ENCODE measurements around the gene RIN1. TPM values are rescaled to one million over a fixed set of nuclear protein-coding genes. Genes with fewer than 3 reads are reported as not detected.

The RIN1 gene
- total RNA-seq, 1 donor from 2014 or later, result 0.86 TPM

DNA sequence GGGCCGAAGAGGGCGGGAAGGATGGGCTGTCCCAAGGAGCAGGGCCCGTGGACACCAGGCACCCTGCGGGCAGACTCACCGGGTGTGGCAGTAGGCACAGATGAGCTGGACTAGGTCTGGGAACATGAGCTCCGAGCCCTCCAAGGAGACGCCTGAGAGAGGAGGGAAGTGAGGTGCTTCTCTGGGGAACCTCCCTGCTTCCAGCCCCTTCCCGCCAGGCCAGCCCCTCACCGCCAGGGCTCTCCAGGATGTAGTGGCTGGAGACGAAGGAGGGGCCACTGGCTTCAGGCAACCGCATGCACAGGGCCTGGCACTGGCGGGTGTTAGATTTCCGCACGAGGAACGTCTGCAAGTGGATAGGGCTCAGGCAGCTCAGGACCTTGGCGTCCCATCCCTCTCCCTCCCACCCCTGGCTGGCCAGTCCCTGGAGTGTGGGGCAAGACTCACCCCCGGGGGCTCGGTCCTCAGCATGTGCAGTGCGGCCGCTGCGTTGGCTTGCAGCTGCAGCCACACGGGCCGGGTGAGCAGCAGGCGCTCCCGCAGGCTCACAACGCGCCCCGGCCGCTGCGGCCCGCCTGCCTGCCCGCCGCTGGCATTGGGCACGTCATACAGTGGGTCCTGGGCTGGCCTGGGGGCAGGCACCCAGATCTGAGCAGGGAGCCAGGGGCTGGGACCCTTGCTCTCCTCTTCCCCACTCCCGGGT lies 552 bp downstream of the RIN1 start:
- Mint-ChIP-seq H3K4me3 (peak overlapping the region; percentile 59), H3K9me3 (no peaks in the 10 kb centered on the region), H3K27me3 (ENCODE audit: insufficient read depth) (peaks cover 3% of the 10 kb centered on the region), H3K36me3 (ENCODE audit: low read depth) (peaks cover 14% of the 10 kb centered on the region), H3K4me1 (ENCODE audit: low read depth) (peaks cover 21% of the 10 kb centered on the region), H3K27ac (no peak overlapping the region)
- intact Hi-C loops (cut with micrococcal nuclease), result loop anchor here (1.0 kb wide), 2 partner anchors 7 to 10 kb away; partner anchors contain the start of gene BRMS1
- no peak for DNase-seq (ENCODE audit: low spot score)

DNA sequence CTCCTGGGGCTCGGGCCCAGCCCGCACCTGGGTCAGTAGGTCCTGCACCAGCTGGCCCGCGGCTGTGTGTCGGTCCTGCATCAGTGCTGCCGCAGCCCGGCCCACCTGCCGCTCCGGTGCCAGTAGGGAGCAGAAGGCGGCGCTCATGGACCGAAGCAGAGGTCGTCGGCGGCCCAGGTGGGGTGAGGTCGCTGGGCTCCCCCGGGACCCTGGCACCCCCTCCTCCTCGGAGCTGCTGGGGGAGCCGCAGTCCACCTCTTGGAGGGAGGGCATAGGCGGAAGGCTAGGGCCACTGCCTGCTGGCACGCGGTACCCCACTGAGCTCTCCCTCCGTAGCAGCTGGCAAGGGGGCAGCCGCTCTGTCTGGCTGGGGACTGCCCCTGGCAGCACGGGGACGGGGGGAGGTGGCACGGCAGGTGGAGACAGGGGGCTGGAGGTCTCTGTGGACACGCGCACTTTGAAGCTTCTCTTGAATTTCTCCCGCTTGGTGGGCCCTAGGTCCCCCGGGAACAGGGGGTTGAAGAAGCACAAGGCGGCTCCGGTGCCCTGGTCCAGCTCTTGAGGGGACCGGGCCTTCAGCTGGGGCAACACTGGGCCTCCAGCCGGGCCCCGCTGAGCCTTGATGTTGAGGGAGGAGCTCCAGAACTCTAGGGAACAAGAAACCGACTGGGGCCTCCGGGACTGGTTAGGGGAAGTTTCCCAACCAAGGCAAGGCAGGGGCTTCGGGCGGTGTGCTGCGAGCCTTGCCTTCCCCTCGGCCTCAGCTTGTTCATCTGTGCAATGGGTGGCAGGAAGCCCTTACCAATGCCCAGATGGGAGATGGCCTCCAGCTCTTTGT lies 1.4 kb downstream of the RIN1 start:
- peaks cover 14% of the 10 kb centered on the region for H3K36me3 Mint-ChIP-seq (ENCODE audit: low read depth)
- H3K27ac Mint-ChIP-seq, result no peak overlapping the region
- H3K4me3 Mint-ChIP-seq, result peak overlapping the region; percentile 59
- peaks cover 3% of the 10 kb centered on the region for H3K27me3 Mint-ChIP-seq (ENCODE audit: insufficient read depth)
- peaks cover 21% of the 10 kb centered on the region for H3K4me1 Mint-ChIP-seq (ENCODE audit: low read depth)
- intact Hi-C loops (cut with micrococcal nuclease), result no loop called here
- DNase-seq (ENCODE audit: low spot score), result no peak
- H3K9me3 Mint-ChIP-seq, result no peaks in the 10 kb centered on the region

DNA sequence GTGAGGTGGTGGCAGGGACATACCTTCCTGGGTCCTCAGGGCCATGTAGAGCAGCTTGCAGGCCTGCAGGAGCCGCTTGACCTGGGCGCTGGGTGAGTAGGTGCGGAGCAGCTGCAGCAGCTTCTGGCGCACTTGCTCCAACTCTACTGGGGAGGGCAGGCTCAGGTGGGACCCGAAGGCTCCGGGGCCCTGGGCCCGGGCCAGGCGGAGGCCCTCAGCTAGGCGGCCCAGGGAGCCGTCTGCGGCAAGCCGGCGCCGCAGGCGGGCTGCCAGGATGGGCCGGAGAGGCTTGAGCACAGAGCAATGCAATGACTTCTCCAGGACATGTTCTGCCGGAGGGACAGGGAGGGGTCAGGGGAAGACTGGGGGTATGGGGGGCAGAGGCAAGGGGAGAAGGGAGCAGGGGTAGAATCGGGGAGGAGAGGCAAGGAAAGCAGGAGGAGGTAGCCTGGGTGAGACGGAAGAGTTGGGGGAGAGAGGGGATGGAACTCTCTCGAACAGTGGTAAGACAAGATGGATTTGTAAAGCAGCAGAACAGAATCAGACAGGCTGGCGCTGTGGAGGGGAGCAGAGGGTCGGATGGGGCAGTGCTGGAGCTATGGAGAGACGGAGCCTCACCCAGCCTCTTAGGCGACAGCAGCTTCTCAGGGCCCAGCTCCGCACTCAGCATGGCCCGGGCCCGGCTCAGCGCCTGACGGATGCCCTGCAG lies 2.2 kb downstream of the RIN1 start:
- no peak for DNase-seq (ENCODE audit: low spot score)
- H3K4me1 Mint-ChIP-seq (ENCODE audit: low read depth), result peaks cover 21% of the 10 kb centered on the region
- H3K36me3 Mint-ChIP-seq (ENCODE audit: low read depth), result peaks cover 10% of the 10 kb centered on the region
- intact Hi-C loops (cut with micrococcal nuclease), result no loop called here
- no peaks in the 10 kb centered on the region for H3K9me3 Mint-ChIP-seq
- H3K27ac Mint-ChIP-seq, result no peak overlapping the region
- H3K27me3 Mint-ChIP-seq (ENCODE audit: insufficient read depth), result peaks cover 3% of the 10 kb centered on the region
- no peak overlapping the region for H3K4me3 Mint-ChIP-seq

DNA sequence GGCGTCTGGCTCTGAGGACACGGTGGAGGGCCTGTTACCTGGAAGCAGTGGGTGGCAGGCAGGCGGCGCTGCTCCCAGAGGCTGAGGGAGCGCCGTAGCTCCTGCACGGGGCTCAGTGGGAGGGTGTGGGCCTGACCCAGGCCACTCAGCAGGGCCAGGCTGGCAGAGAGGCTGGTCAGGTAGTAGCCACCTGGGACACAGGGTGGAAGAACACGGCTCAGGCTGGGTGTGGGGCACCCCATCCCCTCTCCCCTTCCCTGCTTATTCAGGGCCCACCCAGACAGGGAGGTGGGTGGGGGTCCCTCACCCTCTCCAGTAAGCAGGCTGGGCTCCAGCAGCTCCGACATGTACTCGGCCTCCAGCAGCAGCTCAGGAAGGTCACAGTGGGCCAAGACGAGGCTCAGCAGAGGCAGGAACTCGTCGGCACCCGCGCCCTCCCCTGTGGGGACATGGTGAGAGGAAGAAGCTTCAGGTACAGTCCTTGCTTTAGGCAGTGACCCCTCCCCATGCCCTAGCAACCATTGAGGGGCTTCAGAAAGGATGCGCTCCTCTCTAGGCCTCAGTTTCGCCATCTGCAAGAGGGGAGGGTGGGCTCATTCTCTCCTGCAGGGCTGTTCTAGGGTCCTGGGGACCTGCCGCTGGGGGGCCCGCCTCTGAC lies 2.9 kb downstream of the RIN1 start:
- intact Hi-C loops (cut with micrococcal nuclease), result no loop called here
- no peak overlapping the region for H3K27ac Mint-ChIP-seq
- no peak overlapping the region for H3K4me3 Mint-ChIP-seq
- peaks cover 3% of the 10 kb centered on the region for H3K27me3 Mint-ChIP-seq (ENCODE audit: insufficient read depth)
- no peak for DNase-seq (ENCODE audit: low spot score)
- peaks cover 8% of the 10 kb centered on the region for H3K36me3 Mint-ChIP-seq (ENCODE audit: low read depth)
- H3K9me3 Mint-ChIP-seq, result no peaks in the 10 kb centered on the region
- H3K4me1 Mint-ChIP-seq (ENCODE audit: low read depth), result peaks cover 26% of the 10 kb centered on the region

DNA sequence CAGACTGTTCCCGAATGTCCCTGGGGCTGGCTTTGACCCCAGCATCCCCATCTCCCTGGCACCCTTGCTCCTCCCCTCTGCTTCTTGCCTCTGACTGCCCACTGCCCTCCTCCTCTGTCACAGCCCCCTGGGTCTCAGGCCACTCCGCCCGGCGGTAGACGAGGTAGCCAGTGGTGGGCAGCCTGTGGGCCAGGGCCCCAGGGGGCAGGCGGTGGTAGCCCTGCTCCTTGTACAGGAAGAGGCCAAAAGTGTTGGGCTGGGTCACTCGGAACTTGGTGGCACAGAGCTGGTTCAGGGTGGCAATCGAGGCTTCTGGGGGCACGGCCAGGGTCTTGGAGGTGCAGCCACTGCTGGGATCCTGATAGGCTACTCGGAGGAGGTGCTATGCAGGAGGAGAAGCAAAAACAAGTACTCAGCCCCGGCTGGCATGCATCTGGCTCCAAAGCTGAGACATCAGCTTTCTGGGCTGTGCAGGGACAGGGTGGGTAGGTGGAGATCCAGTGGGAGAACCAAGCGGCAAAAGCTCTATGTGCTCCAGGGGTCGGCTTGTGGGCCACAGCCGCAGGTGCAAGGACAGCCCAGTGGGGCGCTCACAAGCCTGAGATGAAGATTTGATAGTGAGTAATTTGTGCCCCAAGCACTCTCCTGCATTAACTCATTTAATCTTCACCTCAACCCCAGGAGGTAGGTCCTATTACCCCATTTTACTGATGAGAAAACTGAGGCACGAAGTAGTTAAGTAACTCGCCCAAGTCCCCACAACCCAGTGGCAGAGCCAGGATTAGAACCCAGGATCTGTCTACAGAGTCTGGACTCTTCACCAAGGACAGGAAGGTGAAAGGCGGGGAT lies 3.6 kb downstream of the RIN1 start:
- DNase-seq (ENCODE audit: low spot score), result no peak
- intact Hi-C loops (cut with micrococcal nuclease), result no loop called here

DNA sequence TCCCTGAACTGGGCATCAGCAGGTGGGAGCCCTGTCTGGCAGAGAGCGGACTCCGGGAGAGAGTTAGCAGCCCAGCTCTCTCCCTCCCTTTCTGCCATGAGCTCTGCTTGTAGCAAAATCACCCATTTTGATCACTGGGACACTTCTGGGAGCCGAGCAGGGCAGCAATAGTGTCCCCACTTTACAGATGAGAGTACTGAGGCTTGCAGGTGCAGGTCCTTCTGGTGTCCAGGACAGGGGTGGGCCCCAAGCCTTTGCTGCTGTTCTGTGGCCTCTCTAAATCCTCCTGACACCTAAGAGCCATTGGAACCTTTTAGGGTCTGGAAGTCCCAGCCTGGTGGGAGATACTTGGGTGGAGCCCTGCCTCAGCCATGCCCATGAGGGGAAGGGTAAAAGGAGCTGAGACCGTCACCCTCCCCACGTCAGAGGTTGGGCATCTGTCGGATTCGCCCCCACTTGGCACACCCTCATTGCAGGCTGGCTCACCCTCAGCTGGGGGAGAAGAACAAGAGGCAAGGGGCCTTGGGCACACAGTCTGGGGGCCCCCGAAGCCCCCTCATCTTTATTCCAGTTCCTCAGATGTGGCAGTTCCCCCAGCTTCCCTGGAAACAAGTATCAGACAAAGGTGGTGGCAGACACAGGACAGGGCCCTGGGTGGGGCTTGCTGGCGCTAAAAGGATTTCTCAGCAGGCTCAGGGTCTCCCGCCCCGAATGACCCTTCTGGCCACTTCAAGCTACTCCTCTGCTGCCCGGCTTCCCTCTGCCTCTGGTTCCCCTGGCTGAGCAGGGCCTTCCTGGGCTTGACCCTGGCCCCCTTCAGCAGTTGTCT lies 4.5 kb downstream of the RIN1 start:
- Mint-ChIP-seq H3K4me1 (ENCODE audit: low read depth) (peaks cover 32% of the 10 kb centered on the region), H3K36me3 (ENCODE audit: low read depth) (peaks cover under 1% of the 10 kb centered on the region), H3K9me3 (no peaks in the 10 kb centered on the region), H3K27ac (no peak overlapping the region), H3K4me3 (no peak overlapping the region), H3K27me3 (ENCODE audit: insufficient read depth) (peaks cover 3% of the 10 kb centered on the region)
- DNase-seq (ENCODE audit: low spot score), result no peak
- intact Hi-C loops (cut with micrococcal nuclease), result no loop called here

More for the DNA sequence above, 3.6 kb downstream of the RIN1 start:
- peaks cover 34% of the 10 kb centered on the region for H3K4me1 Mint-ChIP-seq (ENCODE audit: low read depth)
- H3K4me3 Mint-ChIP-seq, result no peak overlapping the region
- no peaks in the 10 kb centered on the region for H3K9me3 Mint-ChIP-seq
- peaks cover 8% of the 10 kb centered on the region for H3K36me3 Mint-ChIP-seq (ENCODE audit: low read depth)
- H3K27me3 Mint-ChIP-seq (ENCODE audit: insufficient read depth), result peaks cover 3% of the 10 kb centered on the region
- H3K27ac Mint-ChIP-seq, result no peak overlapping the region

DNA sequence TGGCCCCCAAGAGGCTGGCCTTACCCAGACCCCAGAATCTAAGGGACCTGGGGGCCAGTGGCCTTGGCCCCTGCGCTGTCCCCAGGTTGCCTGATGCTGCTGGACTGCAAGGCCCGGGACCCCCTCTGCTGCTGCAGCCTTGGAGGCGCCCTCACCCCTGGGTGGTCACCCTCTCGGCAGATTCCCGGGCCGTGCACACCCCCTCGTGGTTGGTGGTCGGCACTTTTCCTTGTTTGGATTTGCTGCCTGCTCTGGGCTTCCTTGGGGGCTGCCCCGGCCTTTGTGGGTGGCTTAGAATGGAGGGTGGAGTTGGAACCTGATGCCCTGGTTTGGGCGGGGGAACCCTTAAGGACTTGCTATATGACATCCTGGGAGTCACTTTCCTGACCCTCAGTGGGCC lies 5.3 kb downstream of the RIN1 start:
- Mint-ChIP-seq H3K36me3 (ENCODE audit: low read depth) (no peaks in the 10 kb centered on the region), H3K27ac (no peak overlapping the region), H3K4me3 (no peak overlapping the region), H3K4me1 (ENCODE audit: low read depth) (peaks cover 27% of the 10 kb centered on the region), H3K9me3 (no peaks in the 10 kb centered on the region), H3K27me3 (ENCODE audit: insufficient read depth) (no peaks in the 10 kb centered on the region)
- intact Hi-C loops (cut with micrococcal nuclease), result no loop called here
- DNase-seq (ENCODE audit: low spot score), result no peak

DNA sequence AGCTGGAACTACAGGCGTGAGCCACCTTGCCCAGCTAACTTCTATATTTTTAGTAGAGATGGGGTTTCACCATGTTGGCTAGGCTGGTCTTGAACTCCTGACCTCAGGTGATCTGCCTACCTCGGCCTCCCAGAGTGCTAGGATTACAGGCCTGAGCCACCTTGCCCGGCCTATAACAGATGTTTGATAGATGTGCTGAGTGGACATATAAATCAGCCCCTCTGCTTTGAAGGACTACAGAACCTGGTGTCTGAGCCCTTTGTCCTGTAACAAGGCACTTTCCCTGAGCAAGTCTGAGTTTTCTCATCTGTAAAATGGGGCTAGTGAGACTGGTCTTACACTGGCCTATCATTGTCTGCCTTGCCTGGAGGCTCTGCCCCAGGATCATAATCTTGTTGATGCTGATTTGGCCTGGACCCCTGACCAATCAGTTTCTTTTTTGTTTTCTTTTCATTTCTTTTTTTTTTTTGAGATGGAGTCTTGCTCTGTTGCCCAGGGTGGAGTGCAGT lies 7.0 kb downstream of the RIN1 start:
- intact Hi-C loops (cut with micrococcal nuclease), result loop anchor here (2.0 kb wide), 2 partner anchors 16 to 70 kb away; partner anchors contain the start of gene BRMS1
- DNase-seq (ENCODE audit: low spot score), result no peak
- peaks cover 25% of the 10 kb centered on the region for H3K4me1 Mint-ChIP-seq (ENCODE audit: low read depth)
- no peak overlapping the region for H3K4me3 Mint-ChIP-seq
- H3K36me3 Mint-ChIP-seq (ENCODE audit: low read depth), result no peaks in the 10 kb centered on the region
- no peaks in the 10 kb centered on the region for H3K27me3 Mint-ChIP-seq (ENCODE audit: insufficient read depth)
- no peaks in the 10 kb centered on the region for H3K9me3 Mint-ChIP-seq
- H3K27ac Mint-ChIP-seq, result peak overlapping the region; percentile 61

DNA sequence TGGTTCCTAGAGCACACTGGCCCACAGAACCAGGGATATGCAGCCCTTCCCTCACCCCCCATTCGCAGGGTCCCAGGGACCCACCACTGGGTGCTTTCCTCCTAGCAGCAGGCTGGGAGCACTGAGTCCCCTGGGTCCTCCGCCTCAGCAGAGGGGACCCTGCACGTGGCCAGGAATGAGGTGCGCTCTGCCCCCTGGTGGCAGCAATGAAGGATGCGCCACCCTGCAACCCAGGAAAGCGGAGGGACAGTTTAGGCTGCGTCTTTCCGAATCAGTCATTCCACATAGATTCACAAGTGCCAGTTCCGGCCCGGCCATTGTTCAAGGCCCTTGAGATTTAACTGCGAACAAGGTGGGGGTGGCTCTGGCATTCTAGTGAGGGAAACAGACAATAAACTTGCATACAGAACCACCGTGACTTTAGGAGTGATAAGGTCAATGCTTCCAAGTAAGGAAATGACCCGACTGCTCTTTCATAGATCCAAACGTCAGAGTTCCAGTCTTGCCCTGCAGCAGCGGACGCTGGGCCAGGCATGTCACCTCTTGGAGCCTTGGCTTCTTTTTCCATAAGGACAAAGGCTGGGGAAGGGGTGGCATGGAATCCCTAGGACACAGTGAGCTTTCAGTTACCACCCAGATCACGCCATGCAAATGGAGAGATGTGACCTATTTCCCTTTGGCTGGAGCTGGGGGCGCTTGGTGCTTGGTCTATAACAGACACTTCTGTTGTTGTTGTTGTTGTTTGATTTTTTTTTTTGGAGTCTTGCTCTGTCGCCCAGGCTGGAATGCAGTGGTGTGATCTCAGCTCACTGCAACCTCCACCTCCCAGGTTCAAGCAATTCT lies 7.7 kb downstream of the RIN1 start:
- Mint-ChIP-seq H3K9me3 (no peaks in the 10 kb centered on the region), H3K27me3 (ENCODE audit: insufficient read depth) (no peaks in the 10 kb centered on the region), H3K4me3 (peak overlapping the region; percentile 59), H3K4me1 (ENCODE audit: low read depth) (peaks cover 25% of the 10 kb centered on the region), H3K36me3 (ENCODE audit: low read depth) (no peaks in the 10 kb centered on the region), H3K27ac (peak overlapping the region; percentile 61)
- intact Hi-C loops (cut with micrococcal nuclease), result loop anchor here (1.0 to 2.0 kb wide), 6 partner anchors 8 to 106 kb away; partner anchors contain the start of genes BRMS1, RIN1 and YIF1A
- peak; percentile 73 for DNase-seq (ENCODE audit: low spot score)

DNA sequence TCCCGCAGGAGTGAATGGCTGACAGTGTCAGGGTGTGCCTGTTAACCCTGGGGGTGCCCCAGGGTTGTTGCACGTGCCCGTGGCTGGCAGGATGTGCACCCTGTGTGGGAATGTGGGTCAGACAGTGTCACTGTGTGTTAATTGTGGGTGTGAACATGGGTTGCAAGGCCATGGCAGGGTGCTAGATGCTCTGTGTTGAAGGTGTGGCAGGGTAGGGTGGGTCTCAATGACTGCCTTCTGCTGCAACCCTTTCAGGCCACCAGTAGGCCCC lies 8.3 kb downstream of the RIN1 start:
- peak overlapping the region; percentile 61 for H3K27ac Mint-ChIP-seq
- no peaks in the 10 kb centered on the region for H3K27me3 Mint-ChIP-seq (ENCODE audit: insufficient read depth)
- no peak for DNase-seq (ENCODE audit: low spot score)
- intact Hi-C loops (cut with micrococcal nuclease), result loop anchor here (1.0 to 2.0 kb wide), 6 partner anchors 8 to 106 kb away; partner anchors contain the start of genes BRMS1, RIN1 and YIF1A
- H3K4me1 Mint-ChIP-seq (ENCODE audit: low read depth), result peaks cover 25% of the 10 kb centered on the region
- no peak overlapping the region for H3K4me3 Mint-ChIP-seq
- no peaks in the 10 kb centered on the region for H3K9me3 Mint-ChIP-seq
- no peaks in the 10 kb centered on the region for H3K36me3 Mint-ChIP-seq (ENCODE audit: low read depth)

Measured in activated T-helper 1 cell treated with anti-CD3 and anti-CD28 coated beads, Interleukin-12 subunit alpha, Interleukin-12 subunit beta, Interleukin-2, Interleukin-4 antibody, amounts not matched to agents 30 ng/mL and 10 ng/mL and 1 ng/mL, durations not matched to agents 14 hours and 24 hours and 36 hours (primary cell).